HG02571 (cell line): ENCODE results near the gene HTT.

Experiments
- ATAC-seq: cut with Tn5 transposase; IDR thresholded peaks from one replicate; pipeline ENCODE4 v1.9.1; 2021; ENCODE audit warnings: mild to moderate bottlenecking, moderate library complexity; ENCODE audit not compliant: unreplicated experiment

Gene HTT

DNA sequence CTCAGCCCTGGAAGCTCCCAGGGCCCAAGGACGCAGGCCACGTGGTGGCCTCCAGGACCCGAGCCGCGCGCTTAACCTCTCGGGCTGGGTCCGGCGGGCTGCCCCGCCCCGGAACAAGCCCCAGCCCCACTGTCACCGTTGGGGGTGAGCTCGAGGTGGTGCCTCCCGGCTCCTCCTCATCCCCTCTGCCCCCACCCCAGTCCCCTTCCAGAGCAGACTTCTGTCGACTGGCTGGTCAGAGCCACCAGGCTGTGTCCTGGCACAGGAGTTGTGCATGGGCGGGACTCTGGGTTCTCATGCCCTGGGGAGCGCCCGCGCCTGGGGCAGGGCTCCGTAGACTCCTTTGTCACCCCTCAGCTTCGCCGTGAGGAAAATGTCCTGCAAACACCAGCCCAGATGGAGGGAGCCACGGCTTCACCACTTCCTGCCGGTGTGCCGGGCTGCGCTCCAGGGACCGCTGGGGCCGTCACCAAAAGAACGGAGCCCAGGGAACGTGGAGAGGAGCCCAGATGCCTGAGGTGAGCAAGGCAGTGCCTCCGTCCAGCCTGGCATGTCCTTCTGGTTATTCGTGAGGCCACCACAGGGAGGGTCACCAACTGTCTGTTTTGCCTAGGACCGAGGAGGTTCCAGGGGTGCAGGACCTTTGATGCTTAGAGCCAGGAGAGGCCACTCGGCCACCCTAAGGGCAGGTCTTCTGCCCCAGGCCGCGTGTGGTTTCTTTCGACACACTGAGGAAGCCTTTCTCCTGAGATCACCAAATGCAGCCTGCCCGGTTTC is 211.3 kb downstream of the HTT start:
- peak; percentile 89 for ATAC-seq

DNA sequence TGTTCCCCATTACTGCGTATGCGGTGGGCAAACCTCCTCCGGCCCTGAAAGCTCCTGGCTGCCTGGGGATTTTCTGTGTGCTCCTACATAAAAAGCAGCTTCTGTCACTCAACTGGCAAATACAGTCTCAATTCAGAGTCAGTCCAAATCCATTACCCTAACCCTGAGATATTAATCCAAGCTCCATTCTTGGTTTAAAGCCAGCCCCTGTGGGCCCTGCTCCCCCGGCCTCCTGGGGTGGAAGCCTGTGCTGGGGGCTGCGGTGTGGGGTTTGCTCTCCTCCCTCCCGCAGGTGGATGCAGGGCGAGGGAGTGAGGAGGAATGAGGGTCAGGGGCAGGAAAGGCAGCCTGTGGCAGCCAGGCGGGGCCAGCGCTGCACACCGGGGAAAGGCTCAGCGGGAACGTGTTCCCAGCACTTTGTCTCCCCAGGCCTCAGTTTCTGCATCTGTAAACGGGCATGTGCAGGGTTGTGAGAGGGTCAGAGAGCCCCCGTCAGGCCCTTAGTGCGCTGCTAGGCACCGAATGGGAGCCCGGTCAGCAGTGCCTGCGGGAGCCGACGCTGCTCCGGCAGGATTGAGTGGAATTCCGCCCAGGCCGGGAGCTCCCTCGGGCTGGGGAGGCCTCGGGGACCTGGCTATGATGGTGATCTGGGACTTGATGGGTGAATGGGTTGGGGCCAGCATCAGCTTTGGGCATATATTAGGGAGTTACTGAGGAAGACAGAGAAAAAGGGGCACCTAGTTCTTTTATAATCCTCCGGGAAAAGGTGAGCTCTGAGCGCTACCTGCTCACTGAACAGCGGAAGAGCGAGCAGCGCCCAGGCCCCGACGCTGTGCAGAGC is 212.1 kb downstream of the HTT start:
- no peak for ATAC-seq

DNA sequence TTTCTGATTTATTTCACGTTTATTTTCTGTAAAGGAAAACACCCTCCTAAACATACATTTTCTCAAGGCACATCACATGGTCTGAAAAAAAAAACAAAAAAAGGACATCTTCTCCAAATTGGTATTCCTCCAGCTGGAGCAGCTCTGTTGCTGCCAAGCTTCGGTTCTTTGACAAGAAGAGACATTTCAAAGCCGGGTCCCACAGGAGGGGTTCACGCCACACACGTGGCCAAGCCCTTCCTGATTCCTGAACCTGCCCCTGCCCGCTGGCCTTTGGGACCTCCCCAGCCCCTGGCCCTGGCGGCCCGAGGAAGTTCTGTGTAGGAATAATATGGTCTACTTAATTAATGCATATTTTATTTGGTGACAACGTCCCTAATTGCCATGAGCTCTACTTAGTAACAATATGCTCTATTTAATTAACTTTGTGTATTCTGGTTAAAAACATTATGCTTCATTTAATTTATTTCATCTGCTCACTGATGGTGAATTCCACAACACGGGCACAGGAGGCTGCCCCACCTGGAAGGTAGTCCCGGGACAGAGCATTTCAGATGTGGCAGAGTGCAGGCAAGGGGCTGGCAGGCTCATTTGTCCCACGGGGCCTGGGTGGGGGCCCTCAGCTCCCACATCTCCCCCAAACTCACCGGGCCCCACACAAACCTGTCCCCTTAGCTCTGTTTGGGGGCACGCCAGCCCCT is 212.9 kb downstream of the HTT start:
- no peak for ATAC-seq

DNA sequence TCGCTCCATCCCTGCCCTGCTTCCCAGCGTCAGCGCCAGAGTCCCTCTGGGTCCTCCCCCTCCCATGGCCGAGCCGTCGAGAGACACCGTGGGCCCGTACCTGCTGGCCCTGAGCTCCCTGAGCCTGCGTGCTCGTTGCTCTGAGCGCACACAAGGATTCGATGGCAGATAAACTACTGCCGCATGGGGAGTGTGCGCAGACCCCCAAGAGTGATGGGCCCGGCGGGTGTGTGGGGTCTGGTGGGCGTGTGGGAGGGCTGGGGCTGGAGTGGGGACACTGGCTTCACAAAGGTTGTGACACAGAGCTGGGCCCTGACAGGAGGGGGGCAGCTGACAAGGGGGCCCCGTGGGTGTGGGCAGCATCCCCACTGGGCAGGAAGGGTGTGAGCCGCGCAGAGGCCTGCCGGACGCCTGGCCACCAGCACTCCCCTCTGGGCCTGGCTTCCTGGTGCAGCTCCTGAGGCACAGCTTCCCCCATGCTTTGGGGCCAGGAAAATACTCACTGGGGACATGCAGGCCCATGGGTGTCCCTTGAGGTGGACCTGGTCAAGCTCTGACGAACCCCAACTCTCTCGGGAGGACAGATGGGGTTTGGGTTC is 213.6 kb downstream of the HTT start:
- no peak for ATAC-seq

DNA sequence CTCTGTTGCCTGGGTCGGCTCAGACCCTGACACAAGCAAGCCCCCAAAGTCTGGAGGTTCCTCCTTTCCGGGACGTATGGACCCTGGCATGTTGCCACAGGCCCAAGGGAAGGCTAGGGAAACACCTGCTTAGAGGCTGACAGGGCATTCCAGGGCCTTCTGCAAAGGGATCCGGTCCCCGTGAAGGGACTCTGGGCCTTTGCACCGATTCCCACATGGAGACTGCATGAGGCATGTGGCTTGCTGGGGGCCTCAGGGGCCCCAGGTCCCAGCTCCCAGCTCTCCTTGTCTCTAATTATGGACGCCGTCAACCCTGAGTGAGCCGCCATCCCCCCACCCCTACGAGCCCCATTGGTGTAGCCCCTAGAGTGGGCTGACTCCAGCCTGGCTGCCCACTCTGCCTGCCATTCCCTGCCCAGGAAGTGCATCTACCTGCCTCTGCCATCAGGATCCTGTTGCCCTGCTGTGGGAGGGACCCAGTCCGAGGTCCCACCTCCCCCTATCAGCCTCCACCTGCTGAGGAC is 214.2 kb downstream of the HTT start:
- no peak for ATAC-seq

DNA sequence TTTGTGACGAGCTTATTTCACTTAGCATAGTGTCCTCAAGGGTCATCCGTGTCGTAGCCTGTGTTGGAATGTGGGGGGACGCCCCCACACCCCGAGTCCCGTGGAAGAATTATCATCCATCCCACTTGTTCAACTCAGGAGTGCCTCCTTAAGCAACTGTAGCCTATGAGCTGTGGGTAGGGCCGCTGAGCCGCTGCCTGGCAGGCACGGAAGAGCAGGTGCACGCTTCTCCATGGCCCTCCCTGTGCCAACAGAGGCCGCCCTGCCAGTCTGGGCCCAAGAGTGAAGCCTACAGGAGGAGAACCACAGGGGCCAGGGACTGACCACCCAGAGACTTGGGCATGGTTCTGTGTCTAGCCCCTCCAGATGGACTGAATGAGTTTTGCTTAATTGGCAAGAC is 216.0 kb downstream of the HTT start:
- ATAC-seq: no peak

DNA sequence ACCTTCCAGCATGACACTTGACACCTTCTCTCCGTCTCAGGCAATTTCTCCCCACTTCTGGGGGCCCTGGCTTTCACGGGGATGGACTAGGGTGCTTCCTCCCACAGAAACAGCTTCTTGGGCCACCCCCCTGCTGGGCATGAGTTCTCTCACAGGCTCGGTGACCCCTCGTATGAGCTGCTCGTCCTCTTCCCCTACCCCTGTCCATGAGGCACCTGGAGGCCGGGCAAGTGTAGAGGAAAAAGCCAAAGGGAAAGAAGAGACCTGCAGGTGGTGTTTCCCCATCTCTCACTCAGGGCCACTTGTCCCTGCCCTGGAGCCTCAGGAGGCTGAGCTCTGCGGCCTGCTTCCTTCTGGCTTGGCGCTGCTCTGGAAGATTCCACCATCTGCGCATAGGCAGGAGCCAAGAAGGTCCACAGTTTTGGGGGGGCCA is 216.4 kb downstream of the HTT start:
- no peak for ATAC-seq

DNA sequence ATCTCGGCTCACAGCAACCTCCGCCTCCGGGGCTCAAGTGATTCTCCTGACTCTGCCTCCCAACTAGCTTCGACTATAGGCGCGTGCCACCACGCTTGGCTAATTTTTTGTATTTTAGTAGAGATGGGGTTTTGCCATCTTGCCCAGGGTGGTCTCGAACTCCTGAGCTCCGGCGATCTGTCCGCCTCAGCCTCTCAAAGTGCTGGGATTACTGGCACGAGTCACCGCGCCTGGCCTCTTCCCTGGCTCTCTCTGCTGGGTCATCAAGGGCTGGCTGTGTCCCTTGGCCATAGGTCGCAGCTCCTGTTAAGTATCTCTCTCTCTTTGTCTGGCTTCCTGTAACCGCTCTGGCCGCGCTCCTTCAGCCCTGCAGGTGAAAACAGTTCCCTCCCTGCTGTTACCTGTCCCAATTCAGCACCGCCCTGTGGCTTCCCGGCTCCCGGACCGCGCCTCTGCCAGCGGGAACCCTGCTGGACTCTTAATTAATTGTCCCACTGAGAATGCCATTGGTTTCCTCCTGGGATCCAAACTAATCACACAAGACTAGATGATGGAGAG is 217.0 kb downstream of the HTT start:
- ATAC-seq: no peak

DNA sequence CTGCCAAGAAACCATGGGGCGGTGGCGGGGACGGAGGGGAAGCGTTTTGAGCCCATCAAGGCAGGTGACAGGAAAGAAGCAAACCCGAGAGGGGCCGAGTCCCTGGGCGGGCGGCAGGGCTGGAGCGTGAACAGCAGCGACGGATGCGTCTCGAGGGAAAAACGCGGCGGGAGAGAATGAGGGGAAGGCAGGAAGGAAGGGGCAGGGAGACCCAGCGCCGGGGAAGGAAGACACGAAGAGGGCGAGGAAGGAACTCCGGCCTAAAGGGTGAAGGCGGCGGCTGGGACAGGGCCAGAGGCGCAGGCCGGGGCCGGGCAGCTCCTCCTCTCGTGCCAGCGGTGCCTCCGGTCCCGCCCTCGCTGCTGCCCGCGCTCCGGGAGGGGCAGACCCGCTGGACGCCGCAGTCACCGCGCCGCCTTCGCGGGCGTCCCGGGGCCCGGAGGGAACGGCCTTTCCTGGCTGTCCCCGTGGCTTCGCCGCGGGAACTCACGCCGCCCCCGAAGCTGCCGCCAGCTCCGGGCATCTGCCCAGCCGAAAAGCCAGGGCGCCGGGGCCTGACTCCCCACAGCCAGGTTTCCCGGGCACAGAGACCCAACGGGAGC is 217.6 kb downstream of the HTT start:
- ATAC-seq: peak; percentile 19

DNA sequence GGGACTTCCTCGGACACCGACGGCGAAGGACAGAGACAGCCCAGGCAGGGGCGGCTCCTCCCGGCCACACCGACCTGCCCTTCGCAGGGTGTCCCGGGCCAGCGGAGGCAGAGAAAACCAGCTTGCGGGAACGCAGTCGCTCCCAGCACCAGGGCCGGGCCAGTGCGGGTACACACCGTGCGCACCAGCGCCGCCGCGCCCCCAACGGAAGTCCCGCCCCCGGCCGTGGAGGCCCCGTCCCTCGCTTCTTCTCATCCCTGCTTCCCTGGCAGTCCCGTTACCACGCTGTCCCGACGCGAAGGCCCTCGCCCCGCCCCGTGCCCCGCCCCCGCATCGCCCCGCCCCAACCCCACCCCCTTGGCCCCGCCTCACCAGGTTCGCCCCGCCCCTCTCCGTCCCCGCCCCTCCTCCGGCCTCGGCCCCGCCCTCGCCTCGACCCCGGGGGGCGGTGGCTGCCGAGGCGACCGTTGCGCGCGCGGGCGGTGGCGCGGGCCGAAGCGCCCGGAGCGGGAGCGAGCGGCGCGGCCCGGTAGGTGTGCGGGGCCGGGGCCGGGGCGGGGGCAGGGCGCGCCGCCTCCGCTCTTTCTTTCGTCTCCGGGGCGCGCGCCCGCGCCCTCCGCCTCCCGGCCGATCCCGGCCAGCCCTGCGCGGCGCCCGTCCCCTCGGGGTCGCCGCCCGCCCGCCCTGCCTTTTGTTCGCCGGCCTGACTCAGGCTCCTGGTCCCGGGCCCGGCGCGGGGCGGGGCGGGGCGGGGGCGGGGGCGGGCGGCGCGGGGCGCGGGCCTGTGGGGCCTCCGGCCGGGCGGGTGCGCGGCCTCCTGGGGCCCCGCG is 218.3 kb downstream of the HTT start, which contains the start of gene RGS12:
Gene RGS12, plus strand, starts transcription at position 451 of the 830 bp plus-strand sequence. CDS start 23,150 bp downstream, outside the sequence.
- peak; percentile 59 for ATAC-seq
